ENCODE data around the gene ZNF611. TPM values are rescaled to one million over a fixed set of nuclear protein-coding genes. Genes with fewer than 3 reads are reported as not detected.
"Not testable (repeated sequence)": the region's sequence is repeated elsewhere in the genome, so short reads cannot be mapped to it uniquely, and the experiment has no call there.

The ZNF611 gene
- total RNA-seq, 1 experiment from 2014 or later: 16.6 TPM

DNA sequence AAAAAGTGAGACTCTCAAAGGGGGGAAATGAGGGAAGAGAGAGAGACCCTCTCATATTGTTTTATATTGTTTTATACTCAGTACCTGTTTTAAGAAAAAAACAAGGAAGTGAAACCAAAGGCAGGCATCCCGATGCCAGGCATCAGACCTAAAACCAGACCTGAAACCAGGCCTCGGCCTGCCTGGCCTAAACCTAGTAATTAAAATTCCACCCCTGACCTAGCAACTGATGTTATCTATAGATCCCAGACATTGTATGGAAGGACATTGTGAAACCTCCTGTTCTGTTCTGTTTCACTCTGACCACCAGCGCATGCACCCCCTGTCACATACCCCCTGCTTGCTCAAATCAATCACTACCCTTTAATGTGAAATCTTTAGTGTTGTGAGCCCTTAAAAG lies 40.6 kb downstream of the ZNF611 start:
- POLR2A ChIA-PET; H3K36me3 ChIP-seq (ENCODE audit: control insufficient read depth, insufficient read depth, low read length); H3K4me3 ChIP-seq (ENCODE audit: low read depth in 2 of 2, low read length in 2 of 2); in situ Hi-C loops (cut with HindIII; ENCODE audit: low pct_unique_long_range_greater_than_20kb, low sequenced_read_pairs); H3K27ac ChIP-seq (ENCODE audit: low read length); intact Hi-C loops (cut with micrococcal nuclease; ENCODE audit: unreplicated experiment); DNase-seq (ENCODE audit: low read depth, low spot score); H3K4me1 ChIP-seq (ENCODE audit: control insufficient read depth, insufficient read depth, low read length); H3K27me3 ChIP-seq (ENCODE audit: control insufficient read depth, insufficient read depth, low read length); H3K9me3 ChIP-seq (ENCODE audit: control insufficient read depth, insufficient read depth, low read depth, low read length); BruUV-seq (replicated peaks); ATAC-seq; CTCF ChIA-PET: not testable (repeated sequence)

DNA sequence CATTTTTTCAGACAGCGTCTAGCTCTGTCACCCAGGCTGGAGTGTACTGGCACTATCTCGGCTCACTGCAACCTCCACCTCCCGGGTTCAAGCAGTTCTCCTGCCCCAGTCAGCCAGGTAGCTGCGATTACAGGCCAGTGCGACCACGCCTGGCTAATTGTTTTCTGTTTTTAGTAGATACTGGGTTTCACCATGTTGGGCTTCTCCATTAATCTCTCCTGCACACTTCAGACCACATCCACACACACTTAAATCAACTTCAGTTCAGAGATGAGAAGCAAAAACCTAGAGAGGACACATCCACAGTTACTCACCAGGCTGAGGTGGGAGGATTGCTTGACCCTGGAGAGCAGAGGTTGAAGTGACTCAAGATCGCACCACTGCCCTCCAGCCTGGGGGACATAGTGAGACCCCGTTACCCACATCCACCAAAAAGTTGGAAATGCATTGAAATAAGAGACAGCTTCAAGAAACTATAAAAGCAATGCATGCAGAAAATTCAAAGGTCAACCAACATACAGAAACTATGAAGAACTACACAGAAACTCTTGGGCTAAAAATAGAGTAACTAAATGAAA lies 42.3 kb downstream of the ZNF611 start:
- Histone ChIP-seq H3K36me3 (ENCODE audit: control insufficient read depth, insufficient read depth, low read length) (no peaks in the 10 kb centered on the region), H3K4me1 (ENCODE audit: control insufficient read depth, insufficient read depth, low read length) (peaks cover 8% of the 10 kb centered on the region), H3K9me3 (ENCODE audit: control insufficient read depth, insufficient read depth, low read depth, low read length) (no peaks in the 10 kb centered on the region), H3K4me3 (ENCODE audit: low read depth in 2 of 2, low read length in 2 of 2) (no peak overlapping the region), H3K27me3 (ENCODE audit: control insufficient read depth, insufficient read depth, low read length) (no peaks in the 10 kb centered on the region), H3K27ac (ENCODE audit: low read length) (no peak overlapping the region)
- DNase-seq (ENCODE audit: low read depth, low spot score): no peak
- no peak for ATAC-seq
- ChIA-PET CTCF (no interaction called here), POLR2A (no interaction called here)
- TF ChIP-seq POLR2AphosphoS5 (IDR thresholded peaks at IDR 0.05; ENCODE audit: low read depth, low read length): no peak
- TF ChIP-seq TCF7L2 (IDR thresholded peaks at IDR 0.05; ENCODE audit: low read depth, low read length): no peak
- TF ChIP-seq, protein P1, sequence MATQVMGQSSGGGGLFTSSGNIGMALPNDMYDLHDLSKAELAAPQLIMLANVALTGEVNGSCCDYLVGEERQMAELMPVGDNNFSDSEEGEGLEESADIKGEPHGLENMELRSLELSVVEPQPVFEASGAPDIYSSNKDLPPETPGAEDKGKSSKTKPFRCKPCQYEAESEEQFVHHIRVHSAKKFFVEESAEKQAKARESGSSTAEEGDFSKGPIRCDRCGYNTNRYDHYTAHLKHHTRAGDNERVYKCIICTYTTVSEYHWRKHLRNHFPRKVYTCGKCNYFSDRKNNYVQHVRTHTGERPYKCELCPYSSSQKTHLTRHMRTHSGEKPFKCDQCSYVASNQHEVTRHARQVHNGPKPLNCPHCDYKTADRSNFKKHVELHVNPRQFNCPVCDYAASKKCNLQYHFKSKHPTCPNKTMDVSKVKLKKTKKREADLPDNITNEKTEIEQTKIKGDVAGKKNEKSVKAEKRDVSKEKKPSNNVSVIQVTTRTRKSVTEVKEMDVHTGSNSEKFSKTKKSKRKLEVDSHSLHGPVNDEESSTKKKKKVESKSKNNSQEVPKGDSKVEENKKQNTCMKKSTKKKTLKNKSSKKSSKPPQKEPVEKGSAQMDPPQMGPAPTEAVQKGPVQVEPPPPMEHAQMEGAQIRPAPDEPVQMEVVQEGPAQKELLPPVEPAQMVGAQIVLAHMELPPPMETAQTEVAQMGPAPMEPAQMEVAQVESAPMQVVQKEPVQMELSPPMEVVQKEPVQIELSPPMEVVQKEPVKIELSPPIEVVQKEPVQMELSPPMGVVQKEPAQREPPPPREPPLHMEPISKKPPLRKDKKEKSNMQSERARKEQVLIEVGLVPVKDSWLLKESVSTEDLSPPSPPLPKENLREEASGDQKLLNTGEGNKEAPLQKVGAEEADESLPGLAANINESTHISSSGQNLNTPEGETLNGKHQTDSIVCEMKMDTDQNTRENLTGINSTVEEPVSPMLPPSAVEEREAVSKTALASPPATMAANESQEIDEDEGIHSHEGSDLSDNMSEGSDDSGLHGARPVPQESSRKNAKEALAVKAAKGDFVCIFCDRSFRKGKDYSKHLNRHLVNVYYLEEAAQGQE (IDR thresholded peaks at IDR 0.05; ENCODE audit: insufficient read depth in 1 of 2, low read depth in 2 of 2, low read length in 1 of 2): no peak
- no peak for TF ChIP-seq SIN3A (IDR thresholded peaks at IDR 0.05; ENCODE audit: borderline replicate concordance, insufficient read depth, low read depth, low read length)
- TF ChIP-seq, protein P2, sequence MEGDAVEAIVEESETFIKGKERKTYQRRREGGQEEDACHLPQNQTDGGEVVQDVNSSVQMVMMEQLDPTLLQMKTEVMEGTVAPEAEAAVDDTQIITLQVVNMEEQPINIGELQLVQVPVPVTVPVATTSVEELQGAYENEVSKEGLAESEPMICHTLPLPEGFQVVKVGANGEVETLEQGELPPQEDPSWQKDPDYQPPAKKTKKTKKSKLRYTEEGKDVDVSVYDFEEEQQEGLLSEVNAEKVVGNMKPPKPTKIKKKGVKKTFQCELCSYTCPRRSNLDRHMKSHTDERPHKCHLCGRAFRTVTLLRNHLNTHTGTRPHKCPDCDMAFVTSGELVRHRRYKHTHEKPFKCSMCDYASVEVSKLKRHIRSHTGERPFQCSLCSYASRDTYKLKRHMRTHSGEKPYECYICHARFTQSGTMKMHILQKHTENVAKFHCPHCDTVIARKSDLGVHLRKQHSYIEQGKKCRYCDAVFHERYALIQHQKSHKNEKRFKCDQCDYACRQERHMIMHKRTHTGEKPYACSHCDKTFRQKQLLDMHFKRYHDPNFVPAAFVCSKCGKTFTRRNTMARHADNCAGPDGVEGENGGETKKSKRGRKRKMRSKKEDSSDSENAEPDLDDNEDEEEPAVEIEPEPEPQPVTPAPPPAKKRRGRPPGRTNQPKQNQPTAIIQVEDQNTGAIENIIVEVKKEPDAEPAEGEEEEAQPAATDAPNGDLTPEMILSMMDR (IDR thresholded peaks at IDR 0.05): no peak
- no TSS peak for BruUV-seq (replicated peaks)
- intact Hi-C loops (cut with micrococcal nuclease; ENCODE audit: unreplicated experiment): no loop called here
- in situ Hi-C loops (cut with HindIII; ENCODE audit: low pct_unique_long_range_greater_than_20kb, low sequenced_read_pairs): no loop called here

DNA sequence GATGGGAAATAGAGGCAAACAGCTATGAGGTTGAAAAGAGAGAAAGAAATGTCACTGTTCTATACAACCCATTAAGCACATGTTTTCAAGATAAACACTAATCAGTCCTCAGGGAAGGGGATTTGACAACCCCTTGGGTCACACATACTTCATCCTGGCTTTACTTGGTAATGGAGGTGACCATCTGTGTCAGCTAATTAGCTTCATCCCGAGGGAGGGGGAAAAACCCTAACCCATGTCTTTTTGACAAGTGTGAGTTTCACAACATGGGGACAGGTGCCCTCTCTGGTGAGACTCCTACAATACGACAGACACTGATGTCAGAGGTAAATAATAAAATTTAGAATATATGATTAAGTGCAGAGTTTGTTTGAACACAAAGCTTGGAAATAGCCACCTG lies 43.1 kb downstream of the ZNF611 start:
- intact Hi-C loops (cut with micrococcal nuclease; ENCODE audit: unreplicated experiment): no loop called here
- no peaks in the 10 kb centered on the region for H3K27me3 ChIP-seq (ENCODE audit: control insufficient read depth, insufficient read depth, low read length)
- ATAC-seq (no peak), DNase-seq (ENCODE audit: low read depth, low spot score) (no peak)
- no peaks in the 10 kb centered on the region for H3K9me3 ChIP-seq (ENCODE audit: control insufficient read depth, insufficient read depth, low read depth, low read length)
- BruUV-seq (replicated peaks): no TSS peak
- H3K27ac ChIP-seq (ENCODE audit: low read length): peak overlapping the region; percentile 93
- peaks cover 8% of the 10 kb centered on the region for H3K4me1 ChIP-seq (ENCODE audit: control insufficient read depth, insufficient read depth, low read length)
- POLR2A ChIA-PET: no interaction called here
- CTCF ChIA-PET: no interaction called here
- TF ChIP-seq POLR2AphosphoS5 (IDR thresholded peaks at IDR 0.05; ENCODE audit: low read depth, low read length): no peak
- in situ Hi-C loops (cut with HindIII; ENCODE audit: low pct_unique_long_range_greater_than_20kb, low sequenced_read_pairs): no loop called here
- H3K36me3 ChIP-seq (ENCODE audit: control insufficient read depth, insufficient read depth, low read length): no peaks in the 10 kb centered on the region
- H3K4me3 ChIP-seq (ENCODE audit: low read depth in 2 of 2, low read length in 2 of 2): no peak overlapping the region
